NCI-H2029 (cell line): ENCODE measurements around the gene CFAP97D1.
"Not testable (repeated sequence)": the region's sequence is repeated elsewhere in the genome, so short reads cannot be mapped to it uniquely, and the experiment has no call there.

Experiments used
- DNase-seq: peaks from one replicate; lab custom pipeline; 2025; lab: John Stamatoyannopoulos, UW

The CFAP97D1 gene

DNA sequence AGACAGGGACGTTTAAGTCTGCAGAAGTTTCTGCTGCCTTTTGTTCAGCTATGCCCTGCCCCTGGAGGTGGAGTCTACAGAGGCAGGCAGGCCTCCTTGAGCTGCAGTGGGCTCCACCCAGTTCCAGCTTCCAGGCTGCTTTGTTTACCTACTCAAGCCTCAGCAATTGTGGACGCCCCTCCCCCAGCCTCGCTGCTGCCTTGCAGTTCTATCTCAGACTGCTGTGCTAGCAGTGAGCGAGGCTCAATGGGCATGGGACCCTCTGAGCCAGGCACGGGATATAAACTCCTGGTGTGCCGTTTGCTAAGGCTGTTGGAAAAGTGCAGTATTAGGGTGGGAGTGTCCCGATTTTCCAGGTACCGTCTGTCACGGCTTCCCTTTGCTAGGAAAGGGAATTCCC lies 17.8 kb downstream of the CFAP97D1 start:
- not testable (repeated sequence) for DNase-seq

DNA sequence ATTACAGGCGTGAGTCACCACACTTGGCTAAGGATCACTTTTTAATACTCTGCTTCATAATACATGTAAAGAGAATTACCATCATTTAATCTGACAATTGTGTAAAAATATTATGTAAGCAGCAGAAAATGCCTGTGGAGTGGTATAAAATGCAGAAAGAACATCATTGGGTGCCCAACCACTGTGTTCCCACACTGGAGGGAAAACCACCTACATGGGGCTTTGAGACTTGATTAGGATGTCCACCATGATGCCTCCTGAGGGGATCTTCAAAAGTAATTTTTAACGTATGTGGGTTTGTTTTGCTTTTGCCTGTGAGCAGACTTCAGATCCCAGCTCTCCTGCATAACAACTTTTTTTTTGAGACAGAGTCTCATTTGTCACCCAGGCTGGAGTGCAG lies 18.8 kb downstream of the CFAP97D1 start:
- DNase-seq = no peak

DNA sequence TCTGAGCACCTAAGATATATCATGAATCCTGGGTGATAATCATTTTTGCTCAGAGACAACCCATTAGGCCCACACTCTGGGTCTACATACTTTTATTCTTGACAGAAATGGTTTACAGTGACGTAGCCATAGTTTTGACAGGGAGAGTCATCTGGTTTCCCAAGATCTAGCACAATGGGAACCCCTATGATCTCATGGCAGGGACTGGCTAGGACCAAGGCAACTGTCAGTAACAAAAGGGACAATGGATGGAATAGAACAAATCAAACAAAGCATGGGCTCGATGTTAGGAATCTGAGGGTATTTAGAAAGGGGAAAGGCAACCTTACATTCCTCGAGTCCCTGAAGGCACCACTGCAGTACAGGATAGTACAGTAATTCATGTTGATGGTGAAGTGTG lies 20.5 kb downstream of the CFAP97D1 start:
- no peak for DNase-seq

DNA sequence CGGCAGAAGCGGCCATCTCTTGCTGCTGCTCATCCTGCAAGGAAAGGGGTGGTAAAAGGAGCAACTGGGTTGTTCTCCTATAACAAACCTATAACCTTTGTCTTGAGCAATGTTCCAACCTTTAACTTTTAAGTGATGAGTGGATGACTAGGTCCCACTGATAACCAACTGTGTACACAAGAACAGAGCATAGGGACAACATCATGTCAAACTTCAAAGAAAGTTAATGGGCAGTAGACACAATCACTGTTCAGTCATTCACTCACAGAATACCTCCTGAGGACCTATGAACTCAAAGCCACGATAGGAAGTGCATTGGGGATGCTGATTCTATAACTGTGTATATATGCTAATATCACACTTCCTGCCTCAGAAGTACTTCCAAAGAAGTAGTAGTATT lies 21.6 kb downstream of the CFAP97D1 start:
- DNase-seq = no peak

DNA sequence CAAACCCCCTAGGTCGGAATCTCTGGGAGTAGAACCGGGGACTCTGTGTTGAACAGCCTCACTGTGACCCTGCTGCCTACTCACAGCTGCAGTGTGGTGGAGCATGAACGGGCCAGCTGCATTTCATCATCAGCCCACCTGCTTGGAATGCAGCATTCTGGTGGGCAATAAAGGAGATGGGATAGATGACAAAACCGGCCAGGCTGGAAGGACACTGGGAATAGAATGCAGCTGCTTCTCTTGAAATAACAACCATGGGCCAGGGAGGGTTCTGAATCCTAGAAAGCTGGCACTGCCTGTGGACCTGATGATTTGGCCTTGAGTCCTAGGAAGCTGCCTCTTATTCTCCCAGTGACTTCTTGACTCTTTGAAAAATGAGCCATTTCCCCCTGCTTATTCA lies 23.5 kb downstream of the CFAP97D1 start:
- no peak for DNase-seq

DNA sequence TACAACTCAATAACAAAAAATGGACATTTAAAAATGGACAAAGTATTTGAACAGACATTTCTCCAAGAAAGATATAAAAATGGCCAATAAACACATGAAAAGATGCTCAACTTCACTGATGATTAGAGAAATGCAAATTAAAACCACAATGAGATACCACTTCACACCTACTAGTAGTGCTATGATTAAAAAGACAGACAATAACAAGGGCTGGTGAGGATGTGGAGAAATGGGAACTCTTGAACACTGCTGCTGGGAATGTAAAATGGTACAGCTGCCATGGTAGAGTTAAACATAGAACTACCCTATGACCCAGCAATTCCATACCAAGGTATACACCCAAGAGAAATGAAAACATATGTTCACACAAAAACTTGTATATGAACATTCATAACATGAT lies 24.9 kb downstream of the CFAP97D1 start:
- DNase-seq = no peak

DNA sequence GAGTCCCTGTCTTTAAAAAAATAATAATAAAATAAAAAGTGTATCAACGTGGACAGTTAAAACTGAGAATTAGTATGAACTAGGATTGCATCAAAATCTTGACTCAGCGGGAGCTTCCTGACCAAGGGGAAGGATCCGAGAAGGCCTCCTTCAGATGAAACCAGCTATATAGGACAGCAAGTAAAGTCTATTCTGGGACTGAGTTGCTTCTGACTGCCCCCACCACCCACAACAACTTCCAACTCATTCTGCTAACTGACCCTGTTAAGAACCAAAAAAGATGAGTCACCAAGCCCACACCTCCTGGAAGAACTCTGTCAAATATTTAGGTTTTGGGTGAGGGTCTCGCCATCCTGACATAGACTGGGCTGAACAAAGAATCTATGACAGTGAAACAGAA lies 27.8 kb downstream of the CFAP97D1 start:
- DNase-seq = no peak

DNA sequence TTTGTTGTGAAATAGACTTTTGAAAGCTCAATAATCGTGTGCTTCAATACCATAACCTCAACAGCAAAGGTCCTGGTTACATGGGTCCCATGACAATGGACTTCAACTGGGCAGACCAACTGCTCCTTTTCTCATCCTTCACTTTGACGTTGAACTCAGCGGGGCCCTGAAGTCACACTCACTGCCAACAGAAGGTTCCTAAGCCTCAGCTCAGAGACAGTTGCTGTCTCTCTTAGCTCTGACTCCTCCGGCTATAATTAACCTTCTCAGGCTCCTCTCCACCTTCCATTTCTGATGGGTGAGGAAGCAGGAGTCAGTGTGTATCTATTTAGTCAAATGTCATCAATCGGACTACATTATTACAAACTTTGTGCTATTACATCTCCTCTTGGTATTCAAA lies 28.9 kb downstream of the CFAP97D1 start:
- DNase-seq = no peak

DNA sequence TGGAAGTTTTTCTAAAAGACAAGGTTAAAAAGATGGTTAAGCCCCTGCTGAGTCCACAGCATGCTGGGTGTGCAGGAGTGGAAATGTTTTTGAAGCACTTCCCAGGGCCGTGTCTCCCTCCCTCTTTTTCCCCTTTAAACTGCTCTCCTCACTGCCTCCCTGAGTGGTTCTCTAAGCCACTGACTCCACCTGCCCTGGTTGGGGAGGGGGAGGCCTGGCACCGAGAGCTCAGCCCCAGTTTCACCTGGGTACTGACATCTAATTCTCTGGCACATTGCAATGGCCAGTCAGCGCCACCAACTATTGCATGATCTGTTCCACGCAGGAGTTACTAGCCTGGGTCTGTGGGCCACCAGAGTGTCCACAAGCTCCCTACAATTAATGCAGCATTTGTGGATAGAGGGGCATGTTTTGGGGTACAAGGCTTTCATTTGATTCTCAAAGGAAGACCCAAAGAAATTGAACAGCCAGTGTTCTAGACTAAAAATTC lies 30.0 kb downstream of the CFAP97D1 start:
- no peak for DNase-seq

DNA sequence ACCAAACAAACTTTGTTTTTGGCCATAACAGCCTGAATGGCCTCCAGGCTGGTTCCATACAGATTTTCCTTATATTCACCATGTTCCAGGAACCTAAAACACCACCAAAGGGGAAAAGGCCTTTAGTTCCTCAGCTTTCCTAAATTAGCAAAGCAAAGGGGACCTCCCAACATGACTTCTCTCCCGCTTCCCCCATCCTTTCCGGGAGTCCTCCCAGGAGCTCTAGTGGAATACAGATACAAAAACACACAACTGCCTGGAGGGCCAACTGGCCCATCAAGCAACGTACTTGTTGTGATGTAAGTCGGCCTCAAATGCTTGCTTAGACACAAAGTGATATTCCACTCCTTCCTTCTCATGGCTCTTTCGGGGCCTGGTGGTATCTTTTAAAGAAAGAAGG lies 30.6 kb downstream of the CFAP97D1 start:
- no peak for DNase-seq

DNA sequence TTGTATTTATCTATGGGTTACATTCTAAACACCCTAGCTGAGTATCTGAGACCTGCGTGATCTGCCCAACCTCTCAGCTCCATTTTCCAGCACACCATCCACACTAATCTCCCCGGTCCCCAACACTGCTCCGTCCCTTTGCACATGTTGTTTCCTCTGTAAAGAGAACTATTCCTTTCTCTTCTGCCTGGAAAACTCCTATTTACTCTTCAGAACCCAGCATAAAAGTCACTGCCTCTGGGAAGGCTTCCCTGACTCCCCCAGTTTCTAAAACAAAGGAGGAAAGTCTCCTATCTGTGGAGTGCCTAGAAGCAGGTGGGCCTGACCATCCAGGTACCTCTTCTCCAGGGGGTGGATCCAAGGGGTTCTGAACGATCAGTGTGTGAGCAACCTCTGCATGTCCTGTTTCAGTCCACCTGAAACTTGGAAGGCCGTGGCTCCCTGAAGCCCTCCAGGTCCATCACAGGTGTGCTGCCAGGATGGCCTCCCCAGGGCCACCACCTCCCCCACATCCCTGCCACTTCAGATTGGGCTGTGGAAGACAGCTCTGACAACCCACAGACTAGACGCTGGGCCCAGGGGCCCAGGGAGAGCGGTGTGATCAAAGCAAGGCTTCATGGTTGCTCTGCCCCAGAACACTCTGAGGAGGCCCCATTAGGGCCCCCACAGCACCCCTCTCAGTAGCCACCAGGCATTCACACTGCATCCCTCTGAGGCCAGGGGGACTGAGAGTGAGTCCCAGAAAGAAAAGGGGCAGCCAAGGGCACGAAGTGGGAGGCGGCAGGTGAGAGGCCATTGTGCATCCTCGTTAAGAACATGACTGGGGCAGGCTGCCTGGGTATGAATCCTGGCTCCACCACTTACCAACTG lies 32.4 kb downstream of the CFAP97D1 start:
- DNase-seq = no peak

DNA sequence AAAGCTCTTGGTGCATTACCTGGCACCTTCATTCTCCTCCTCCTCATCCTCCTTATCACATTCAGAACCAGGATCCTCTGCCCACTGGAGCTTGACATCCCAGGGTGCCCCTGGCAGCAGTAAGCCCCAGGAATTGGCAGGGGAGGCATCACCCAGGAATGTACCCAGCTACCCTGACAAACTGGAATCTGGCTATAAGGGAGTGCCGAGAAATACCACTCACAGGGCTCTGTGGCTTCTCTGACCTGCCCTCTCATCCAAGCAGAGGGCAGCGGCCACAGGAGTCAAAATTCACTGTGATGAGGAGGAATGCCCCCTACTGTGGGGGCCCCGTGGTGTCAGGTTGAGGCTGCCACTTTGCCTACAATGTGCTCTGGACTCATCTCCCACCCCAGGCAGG lies 33.2 kb downstream of the CFAP97D1 start:
- no peak for DNase-seq

DNA sequence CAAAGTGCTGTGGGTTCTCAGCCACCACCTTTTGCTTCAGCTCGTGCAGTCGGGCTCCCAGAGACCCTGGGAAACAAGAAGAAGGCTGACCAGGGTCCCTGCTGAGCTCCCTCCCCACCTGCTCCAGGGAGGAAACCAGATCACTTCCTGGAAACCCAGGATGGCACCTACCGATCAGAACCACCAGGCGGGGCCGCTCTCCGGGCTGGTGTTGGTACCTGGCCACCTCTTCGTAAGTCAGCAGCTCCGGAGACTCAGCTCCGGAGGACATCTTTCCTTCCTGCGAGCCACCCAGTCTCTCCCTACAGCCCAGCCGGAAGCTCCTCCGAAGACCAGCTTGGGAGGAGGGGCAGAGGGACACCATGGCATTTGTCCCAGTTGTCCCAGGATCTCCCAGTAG lies 33.8 kb downstream of the CFAP97D1 start:
- no peak for DNase-seq

DNA sequence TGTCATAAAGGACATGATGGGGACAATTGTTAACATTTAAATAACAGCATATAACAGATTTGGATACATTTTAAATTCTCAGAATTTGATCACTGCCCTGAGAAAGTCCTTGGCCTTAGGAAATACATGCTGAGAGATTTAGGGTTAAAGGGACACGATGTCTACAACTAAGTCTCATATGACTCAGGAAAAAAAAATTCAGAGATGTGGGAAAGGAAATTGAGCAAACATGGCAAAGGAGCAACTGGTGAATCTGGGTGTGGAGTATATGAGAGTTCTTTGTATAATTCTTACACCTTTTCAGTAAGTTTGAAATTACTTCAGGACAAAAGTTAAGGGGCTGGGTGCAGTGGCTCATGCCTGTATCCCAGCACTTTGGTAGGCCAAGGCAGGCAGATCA lies 34.5 kb downstream of the CFAP97D1 start:
- no peak for DNase-seq

DNA sequence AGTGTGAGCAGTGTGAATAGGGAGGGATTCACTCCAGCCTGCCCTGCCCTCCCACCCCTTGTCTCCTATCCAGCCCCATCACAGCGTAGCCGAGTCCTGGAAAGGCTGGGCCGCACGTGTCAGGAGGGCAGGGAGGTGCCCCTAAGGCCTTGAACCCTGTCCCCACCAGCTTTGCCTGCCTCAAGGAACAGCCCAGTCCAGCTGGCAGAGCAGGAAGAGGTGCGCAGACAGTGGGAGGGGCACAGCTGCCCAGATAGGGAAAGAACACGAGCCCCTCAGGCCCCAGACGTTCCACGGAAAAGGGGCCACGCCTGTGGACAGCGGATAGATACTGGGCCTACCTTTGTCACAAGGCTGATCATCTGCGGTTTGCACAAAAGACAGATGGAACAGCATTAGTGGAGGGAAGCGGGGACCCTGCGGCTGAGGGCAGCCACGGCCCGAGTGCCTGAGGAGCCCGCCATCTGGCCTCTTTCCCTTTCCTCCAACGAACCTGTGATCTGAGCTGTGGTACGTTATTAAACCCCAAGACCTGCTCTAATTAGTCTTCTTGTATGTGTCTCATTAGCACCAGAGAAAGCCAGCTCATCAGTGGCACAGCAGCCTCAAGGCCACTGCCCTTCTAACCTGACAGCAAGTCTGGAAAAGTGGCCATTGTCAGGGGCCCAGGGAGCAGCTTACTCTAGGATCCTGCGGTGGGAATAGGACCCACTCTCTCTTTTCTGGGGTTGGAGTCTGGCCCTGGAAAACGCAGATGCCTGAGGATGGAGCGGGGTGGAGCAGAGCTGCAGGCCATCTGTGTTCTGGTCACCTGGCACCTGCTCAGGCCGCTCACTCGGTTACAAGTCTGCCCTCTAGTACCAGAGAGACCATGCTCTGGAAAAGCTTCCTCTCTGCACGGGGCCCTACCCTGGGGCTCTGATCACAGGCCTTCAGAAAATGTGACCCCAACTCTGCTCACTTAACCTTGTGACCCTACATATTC lies 36.4 kb downstream of the CFAP97D1 start:
- no peak for DNase-seq

DNA sequence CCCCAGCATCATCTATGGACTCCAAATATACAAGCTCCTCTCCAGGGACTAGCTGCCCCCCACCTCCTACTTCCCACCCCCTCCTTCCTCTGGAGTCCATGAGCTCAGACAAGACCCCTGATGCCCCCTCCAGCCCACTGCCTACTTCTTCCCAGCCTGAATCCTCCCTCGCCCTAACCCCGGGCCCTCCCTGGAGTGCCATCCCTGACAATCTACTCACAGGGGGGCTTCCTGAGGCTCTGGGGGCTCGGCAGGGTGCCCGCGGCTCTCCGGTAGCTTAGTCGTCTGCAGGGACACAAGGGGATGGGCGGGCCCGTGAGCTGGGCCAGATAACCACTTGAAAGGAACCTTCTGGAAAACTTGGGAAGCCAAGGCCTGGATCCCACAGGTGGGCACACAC lies 37.6 kb downstream of the CFAP97D1 start:
- DNase-seq = no peak

DNA sequence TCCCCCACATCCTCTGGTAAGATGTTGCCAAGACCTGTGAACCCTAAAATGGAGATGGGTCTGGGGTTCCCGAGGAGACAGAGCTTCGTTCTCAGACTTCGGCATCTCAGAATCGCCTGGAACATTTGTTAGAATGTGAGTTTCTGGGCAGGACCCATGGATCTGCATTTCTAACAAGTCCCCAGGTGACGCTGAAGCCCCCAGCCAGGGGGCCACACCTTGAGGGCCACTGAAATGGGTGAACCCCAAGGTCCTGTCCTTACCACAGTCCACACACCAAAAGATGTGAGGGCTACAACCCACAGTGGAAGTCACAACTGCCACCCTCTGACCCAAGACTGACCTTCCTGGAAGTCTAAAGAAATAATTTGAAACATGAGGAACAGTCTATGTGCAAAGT lies 38.7 kb downstream of the CFAP97D1 start:
- no peak for DNase-seq

DNA sequence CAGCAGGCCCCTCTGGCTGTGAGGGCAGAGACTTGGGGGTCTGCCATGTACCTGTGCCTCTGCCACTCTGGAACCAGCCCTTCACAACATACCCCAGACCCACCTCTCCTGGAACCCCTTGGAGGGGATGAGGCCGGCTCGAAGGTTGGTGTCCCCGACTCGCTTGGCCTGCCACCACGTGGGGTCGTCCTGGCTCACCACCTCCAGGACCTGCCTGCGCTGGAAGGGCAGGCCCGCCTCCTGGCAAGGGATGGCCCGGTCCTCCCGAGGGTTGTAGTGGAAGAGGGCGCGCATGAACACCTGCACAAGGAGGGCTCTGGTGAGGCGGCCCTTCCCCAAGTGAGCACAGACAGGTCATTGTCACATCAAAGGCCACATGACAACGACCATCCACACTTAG lies 40.5 kb downstream of the CFAP97D1 start:
- no peak for DNase-seq

DNA sequence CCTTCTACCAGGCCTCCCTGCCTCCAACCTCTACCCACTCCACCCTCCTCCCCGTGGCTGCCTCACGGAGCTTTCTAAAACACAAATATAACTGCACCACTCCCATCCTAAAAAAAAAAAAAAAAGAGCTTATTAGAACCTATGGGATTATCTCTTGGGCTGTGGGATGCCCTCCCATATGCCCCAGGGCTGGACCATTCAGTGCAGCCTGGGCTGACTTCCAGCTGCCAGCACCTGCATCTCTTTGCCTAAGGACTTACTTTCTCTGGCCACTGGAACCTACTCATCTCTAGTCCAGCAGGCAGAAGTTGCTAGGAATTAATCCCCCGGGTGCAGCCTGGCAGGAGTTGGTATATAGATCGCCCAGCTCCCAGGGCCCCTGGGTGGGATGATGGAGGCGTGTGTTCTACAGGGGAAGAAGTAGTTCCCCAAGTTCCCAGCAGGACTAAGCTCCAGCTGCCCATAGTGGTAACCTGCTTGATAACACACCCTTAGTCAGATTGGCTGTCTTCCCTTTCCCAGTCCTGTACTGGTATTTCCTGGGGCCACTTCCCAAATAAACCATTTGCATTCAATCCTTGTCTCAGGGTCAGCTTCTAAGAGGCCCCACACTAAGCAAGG lies 42.4 kb downstream of the CFAP97D1 start:
- no peak for DNase-seq

DNA sequence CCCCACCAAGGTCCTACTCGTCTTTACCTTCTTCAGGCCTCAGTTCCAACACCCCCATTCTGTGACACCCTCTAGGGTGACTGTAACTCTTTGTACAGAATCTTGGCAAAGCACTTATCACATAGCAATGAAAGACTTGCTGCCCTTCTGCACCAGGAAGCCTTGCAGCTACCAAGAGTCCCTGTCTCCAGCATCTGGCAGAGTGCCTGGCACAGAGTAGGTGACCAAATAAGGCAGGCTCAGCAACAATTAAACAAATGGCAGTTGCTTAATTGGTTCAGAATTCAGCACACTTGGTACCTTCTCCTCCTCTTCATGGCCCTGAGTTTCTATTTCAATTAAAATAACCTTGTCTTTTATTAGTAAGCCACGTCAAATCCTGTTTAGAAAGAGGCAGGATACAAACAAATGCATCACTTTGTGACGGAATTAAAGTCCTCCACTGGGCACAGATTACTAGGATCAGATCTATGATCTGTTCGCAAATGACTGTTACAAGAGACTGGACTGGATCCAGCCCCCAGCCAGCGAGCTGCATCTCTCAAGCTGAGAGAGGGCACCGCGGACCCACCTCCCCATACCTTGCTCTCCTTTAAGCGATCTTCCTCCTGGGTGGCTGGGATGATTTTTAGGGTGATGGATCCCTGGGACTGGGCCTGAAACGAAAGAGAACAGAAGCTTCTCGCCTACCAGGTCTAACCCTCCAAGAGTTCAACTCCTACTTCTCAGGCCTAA lies 43.3 kb downstream of the CFAP97D1 start:
- DNase-seq = peak; percentile 17

DNA sequence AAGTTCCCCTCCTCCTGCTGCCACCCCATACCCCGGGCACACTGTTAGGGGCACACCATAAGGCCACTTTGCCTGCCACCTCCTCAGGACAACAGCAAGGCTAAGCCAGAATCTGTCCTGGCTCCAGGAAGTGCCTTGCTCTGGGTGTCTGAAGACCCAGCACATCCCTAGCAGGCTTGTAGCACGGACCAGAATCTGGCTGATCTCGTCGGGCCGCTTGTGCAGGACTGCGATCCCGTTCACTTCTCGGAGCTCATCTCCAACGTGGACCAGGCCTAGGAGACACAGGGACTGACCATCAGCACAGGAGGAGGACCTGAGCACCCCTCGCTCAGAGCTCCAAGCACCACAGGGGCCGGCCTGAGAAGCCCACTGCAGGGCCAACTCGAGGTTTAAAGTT lies 45.3 kb downstream of the CFAP97D1 start:
- no peak for DNase-seq

DNA sequence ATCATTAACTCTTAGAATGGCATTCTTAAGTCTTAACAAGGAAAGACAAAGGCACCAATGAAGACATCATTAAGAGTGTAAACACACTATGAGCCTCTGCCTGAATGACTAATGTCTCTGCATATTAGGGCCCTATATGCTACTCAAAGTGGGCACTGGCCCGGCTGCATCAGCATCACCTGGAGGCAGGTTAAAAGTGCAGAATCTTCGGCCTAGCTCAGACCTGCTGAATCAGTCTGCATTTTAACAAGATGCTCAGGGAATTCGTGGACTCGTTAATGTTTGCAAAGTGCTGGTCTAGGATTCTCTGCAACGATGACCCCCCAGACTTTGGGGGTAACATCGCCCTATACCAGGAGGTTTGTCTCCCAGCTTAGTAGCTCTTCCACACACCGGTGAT lies 46.0 kb downstream of the CFAP97D1 start:
- no peak for DNase-seq
